COLO668 (cell line): ENCODE measurements around the gene GADD45GIP1.
"Not testable (repeated sequence)": the region's sequence is repeated elsewhere in the genome, so short reads cannot be mapped to it uniquely, and the experiment has no call there.

Experiments used
- DNase-seq: peaks from one replicate; lab custom pipeline; 2025; ENCODE audit not compliant: unreplicated experiment; lab: John Stamatoyannopoulos, UW

The GADD45GIP1 gene

GRCh38 chr19:12944104-12944674, 12.8 kb downstream of the GADD45GIP1 start:
- DNase-seq, result no peak

- DNase-seq, result no peak
Measured at GRCh38 chr19:12943437-12944044, 13.5 kb downstream of the GADD45GIP1 start.

GRCh38 chr19:12940897-12941296, 16.1 kb downstream of the GADD45GIP1 start:
- DNase-seq, result no peak

GRCh38 chr19:12939975-12940423, 17.0 kb downstream of the GADD45GIP1 start:
- no peak for DNase-seq

GRCh38 chr19:12938779-12939601, 18.0 kb downstream of the GADD45GIP1 start:
- DNase-seq, result peak; percentile 54

GRCh38 chr19:12937927-12938778, 18.9 kb downstream of the GADD45GIP1 start, which contains the start of gene CALR:
Gene CALR, plus strand, starts transcription at chr19:12938609. Its CDS starts 71 bp downstream, at chr19:12938680.
- DNase-seq, result peak; percentile 98

- DNase-seq, result peak; percentile 55
Measured at GRCh38 chr19:12937093-12937926, 19.7 kb downstream of the GADD45GIP1 start.

- DNase-seq, result no peak
Measured at GRCh38 chr19:12936582-12936981, 20.4 kb downstream of the GADD45GIP1 start.

GRCh38 chr19:12935071-12935470, 22.0 kb downstream of the GADD45GIP1 start:
- no peak for DNase-seq

- DNase-seq, result peak; percentile 92
Measured at GRCh38 chr19:12933287-12934072, 23.5 kb downstream of the GADD45GIP1 start, which contains the start of gene FARSA. Gene FARSA, minus strand, starts transcription at chr19:12933711. Its CDS starts 15 bp downstream, at chr19:12933696.

- DNase-seq, result no peak
Measured at GRCh38 chr19:12932392-12933286, 24.4 kb downstream of the GADD45GIP1 start.

GRCh38 chr19:12930002-12930645, 26.9 kb downstream of the GADD45GIP1 start:
- no peak for DNase-seq

- DNase-seq, result no peak
Measured at GRCh38 chr19:12924621-12925310, 32.3 kb downstream of the GADD45GIP1 start.

- DNase-seq, result no peak
Measured at GRCh38 chr19:12922959-12923358, 34.1 kb downstream of the GADD45GIP1 start.

GRCh38 chr19:12921047-12921446, 36.0 kb downstream of the GADD45GIP1 start:
- DNase-seq, result no peak

- no peak for DNase-seq
Measured at GRCh38 chr19:12918253-12918652, 38.8 kb downstream of the GADD45GIP1 start.

GRCh38 chr19:12915860-12916259, 41.2 kb downstream of the GADD45GIP1 start:
- not testable (repeated sequence) for DNase-seq
